CD4-positive, alpha-beta T cell treated with Interleukin-15 for 4 hours (primary cell): ENCODE data around the gene ZNF799.
"Not testable (repeated sequence)": the region's sequence is repeated elsewhere in the genome, so short reads cannot be mapped to it uniquely, and the experiment has no call there.

ENCODE experiments used
- DNase-seq: peaks from one replicate; pipeline ENCODE4 v3.0.0-alpha.2; 2020; ENCODE audit warnings: low spot score

Gene ZNF799

GRCh38 chr19:12362236-12362635, 38.8 kb downstream of the ZNF799 start:
- DNase-seq = not testable (repeated sequence)

DNA sequence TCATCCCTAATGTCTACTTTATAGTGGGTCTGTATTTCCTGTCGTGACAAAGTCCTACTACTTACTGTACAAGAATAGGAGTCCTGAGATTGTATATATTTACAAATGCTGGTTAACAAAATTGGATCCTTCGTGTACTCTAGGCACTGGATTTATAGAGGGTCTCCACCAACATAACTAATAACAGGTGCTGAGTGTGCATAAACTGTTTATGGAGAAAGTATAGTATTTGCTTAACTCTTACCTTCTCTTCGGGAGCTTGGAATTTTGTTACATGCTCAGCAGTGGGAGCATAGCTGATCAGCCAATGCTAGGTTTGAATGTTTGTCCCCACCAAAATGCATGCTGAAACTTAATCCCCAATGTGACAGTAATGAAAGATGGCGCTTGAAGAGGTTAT, 47.7 kb downstream of the ZNF799 start:
- no peak for DNase-seq

DNA sequence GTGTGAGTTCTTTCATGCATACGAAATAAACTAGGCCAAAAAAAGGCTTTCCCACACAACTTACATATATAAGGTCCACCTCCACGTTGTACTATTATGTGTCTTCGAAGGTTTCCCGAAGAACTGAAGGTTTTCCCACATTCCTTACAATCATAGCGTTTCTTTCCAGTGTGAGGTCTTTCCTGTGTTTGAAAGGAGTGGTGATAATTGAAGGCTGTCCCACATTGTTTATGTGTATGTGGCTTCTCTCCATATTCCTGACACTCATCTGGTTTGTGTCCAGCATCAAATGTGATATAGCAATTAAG, 50.2 kb downstream of the ZNF799 start:
- DNase-seq = no peak

DNA sequence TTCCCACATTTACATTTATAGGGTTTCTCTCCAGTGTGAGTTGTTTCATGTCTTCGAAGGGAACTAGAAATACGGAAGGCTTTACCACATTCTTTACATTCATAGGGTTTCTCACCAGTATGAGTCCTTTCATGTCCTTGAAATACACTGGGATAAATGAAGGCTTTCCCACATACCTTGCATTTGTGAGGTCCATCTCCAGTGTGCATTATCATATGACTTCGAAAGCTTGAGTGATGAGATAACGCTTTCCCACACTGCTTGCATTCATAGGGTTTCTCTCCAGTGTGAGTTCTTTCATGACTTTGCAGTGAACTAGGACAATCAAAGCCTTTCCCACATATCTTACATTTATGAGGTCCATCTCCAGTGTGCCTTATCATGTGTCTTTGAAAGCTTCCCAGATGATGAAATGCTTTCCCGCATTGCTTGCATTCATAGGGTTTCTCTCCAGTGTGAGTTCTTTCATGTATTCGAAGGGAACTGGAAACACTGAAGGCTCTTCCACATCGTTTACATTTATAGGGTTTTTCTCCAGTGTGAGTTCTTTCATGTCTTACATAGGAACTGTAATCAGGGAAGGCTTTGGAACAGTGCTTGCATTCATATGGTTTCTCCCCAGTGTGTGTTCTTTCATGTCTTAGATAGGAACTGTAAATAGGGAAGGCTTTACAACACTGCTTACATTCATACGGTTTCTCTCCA, 50.7 kb downstream of the ZNF799 start:
- no peak for DNase-seq

DNA sequence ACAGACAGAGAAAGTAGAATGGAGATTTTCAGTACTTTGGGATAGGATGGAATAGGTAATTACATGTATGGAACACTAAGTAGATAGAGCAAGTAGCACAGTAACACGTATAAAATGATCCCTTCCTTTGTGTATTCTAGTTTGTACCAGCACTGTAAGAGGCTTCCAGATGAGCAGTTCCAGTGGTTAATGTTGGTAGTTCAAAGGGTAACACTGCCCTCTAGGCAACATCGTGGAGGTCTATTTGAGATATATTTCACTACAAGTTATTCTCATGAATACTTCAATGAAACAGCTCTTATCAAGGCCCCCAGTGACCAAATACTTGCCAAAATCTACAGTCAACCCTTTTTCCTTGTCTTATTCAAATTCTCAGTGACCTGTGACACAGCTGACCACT, 54.2 kb downstream of the ZNF799 start:
- peak; percentile 54 for DNase-seq

- DNase-seq = no peak
These were observed 55.9 kb downstream of the ZNF799 start for GRCh38 chr19:12345197-12345596.
